Cardiac muscle cell (in vitro differentiated cells and primary cell): Measurements from ENCODE around the gene FMNL3. TPM values are rescaled to one million over a fixed set of nuclear protein-coding genes. Genes with fewer than 3 reads are reported as not detected.

Experiments
- DNase-seq, 2 donors: peaks; one replicate each; pipeline versions ENCODE4 v3.0.0 to v3.0.0-alpha.2; 2010 to 2017; ENCODE audit warnings: low read depth in 1 of 2, low spot score in 1 of 2
- H3K27ac ChIP-seq: fragments of 200-600 bp; sonication (generic); 2 replicates; pipeline ENCODE4 v1.5.1; 2016
- H3K27me3 ChIP-seq: fragments of 200-600 bp; sonication (generic); 2 replicates; pipeline ENCODE4 v1.6.0; 2016; ENCODE audit warnings: control low read depth
- H3K36me3 ChIP-seq: fragments of 200-600 bp; sonication (generic); 2 replicates; pipeline ENCODE4 v1.5.1; 2016; ENCODE audit warnings: control low read depth
- H3K4me1 ChIP-seq: fragments of 200-600 bp; sonication (generic); 2 replicates; pipeline ENCODE4 v1.8.1; 2017; ENCODE audit warnings: low read depth, mild to moderate bottlenecking, mixed run types
- H3K4me3 ChIP-seq: fragments of 200-600 bp; sonication (generic); 2 replicates; pipeline ENCODE4 v1.5.1; 2016; ENCODE audit warnings: mild to moderate bottlenecking
- H3K9me3 ChIP-seq: fragments of 200-600 bp; sonication (generic); 2 replicates; pipeline ENCODE4 v1.5.1; 2017; ENCODE audit warnings: low read depth, mild to moderate bottlenecking, control low read depth
- CTCF ChIP-seq: IDR thresholded peaks from 2 replicates; pipeline ENCODE4 v1.5.1; 2012; ENCODE audit warnings: low read depth, mild to moderate bottlenecking, low read length
- polyA plus RNA-seq: library from polyadenylated mRNA; unstranded; fragments of >200 nt; fragmentation: Nextera tagmentation; extraction: Ambion mirVana; gene quantifications from 2 replicates; pipeline ENCODE4 v1.2.1, GENCODE V29; 2016
- total RNA-seq: library from RNA; depleted of rRNA; stranded (reverse); fragments of >200 nt; gene quantifications from 2 replicates; pipeline ENCODE4 v1.2.3, GENCODE V29; 2016

The FMNL3 gene
- total and polyA plus RNA-seq, 2 experiments from 2014 or later: 2.9 to 5.6 TPM

GRCh38 chr12:49635036-49635435 is 72.2 kb downstream of the FMNL3 start:
- no peak for DNase-seq
- H3K4me1 ChIP-seq: peaks cover 11% of the 10 kb centered on the region
- H3K4me3 ChIP-seq: no peak overlapping the region
- no peaks in the 10 kb centered on the region for H3K27me3 ChIP-seq
- TF ChIP-seq CTCF: no peak
- no peak overlapping the region for H3K27ac ChIP-seq
- H3K36me3 ChIP-seq: peaks cover 7% of the 10 kb centered on the region
- H3K9me3 ChIP-seq: no peaks in the 10 kb centered on the region

DNA sequence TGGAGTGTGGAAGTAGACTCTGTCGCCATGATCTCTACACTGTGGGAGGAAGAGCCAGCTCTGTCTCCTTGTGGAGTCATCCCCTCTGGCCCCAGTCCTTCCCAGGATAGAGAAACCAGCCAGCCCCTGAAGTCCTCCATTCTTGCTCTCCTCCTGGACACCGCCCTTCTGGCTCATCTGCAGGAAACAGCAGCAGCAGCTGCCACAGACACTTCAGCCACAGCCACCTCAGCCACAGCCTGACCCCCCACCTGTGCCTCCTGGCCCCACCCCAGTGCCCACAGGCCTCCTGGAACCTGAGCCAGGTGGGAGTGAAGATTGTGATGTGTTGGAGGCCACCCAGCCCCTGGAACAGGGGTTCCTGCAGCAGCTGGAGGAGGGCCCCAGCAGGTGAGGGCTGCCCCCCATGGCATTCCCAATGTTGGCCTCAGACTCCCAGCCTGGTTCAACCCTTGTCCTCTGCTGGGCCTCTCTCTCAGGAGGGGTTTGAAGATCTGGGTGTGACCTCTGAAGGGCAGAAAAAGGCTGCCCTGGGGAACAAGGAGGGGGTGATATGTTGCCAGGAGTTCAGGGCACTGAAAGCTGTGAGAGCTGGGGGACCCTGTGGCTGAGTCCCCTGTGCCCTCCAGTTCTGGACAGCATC is 73.4 kb downstream of the FMNL3 start:
- H3K27ac ChIP-seq: no peak overlapping the region
- TF ChIP-seq CTCF: no peak
- no peaks in the 10 kb centered on the region for H3K9me3 ChIP-seq
- H3K4me3 ChIP-seq: no peak overlapping the region
- H3K4me1 ChIP-seq: peaks cover 11% of the 10 kb centered on the region
- no peak for DNase-seq
- no peaks in the 10 kb centered on the region for H3K27me3 ChIP-seq
- H3K36me3 ChIP-seq: peaks cover 4% of the 10 kb centered on the region

- H3K4me3 ChIP-seq: no peak overlapping the region
- H3K36me3 ChIP-seq: no peaks in the 10 kb centered on the region
- TF ChIP-seq CTCF: no peak
- H3K27ac ChIP-seq: no peak overlapping the region
- no peaks in the 10 kb centered on the region for H3K9me3 ChIP-seq
- peaks cover 11% of the 10 kb centered on the region for H3K4me1 ChIP-seq
- no peaks in the 10 kb centered on the region for H3K27me3 ChIP-seq
- no peak for DNase-seq
Observed at GRCh38 chr12:49632986-49633702, 74.1 kb downstream of the FMNL3 start.

- Histone ChIP-seq H3K9me3 (no peaks in the 10 kb centered on the region), H3K36me3 (no peaks in the 10 kb centered on the region), H3K27ac (no peak overlapping the region), H3K4me1 (peaks cover 8% of the 10 kb centered on the region), H3K4me3 (no peak overlapping the region), H3K27me3 (no peaks in the 10 kb centered on the region)
- no peak for DNase-seq
- no peak for TF ChIP-seq CTCF
Observed at GRCh38 chr12:49632401-49632800, 74.8 kb downstream of the FMNL3 start.

DNA sequence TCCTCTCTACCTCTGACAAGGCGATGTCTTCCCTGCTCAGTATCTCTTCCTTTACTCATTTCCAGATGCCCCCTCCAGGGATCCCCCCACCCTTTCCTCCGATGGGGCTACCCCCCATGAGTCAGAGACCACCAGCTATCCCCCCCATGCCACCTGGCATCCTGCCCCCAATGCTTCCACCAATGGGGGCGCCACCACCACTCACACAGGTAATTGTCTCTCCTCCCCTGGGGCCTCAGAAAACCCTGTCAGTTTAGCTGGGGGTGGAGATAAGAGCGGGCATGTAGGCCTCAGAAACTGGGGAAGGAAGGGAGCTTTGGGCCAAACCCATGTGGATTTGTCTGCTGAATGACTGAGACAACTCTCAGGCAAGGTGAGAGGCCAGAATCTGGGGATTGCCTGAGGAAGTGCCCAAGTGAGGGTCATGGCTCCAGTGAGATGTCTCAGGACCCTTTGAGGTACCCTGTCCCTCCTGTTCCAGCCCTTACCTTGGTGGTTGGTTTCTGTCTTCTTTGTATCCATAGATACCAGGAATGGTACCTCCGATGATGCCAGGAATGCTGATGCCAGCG is 75.8 kb downstream of the FMNL3 start:
- no peaks in the 10 kb centered on the region for H3K9me3 ChIP-seq
- no peaks in the 10 kb centered on the region for H3K27me3 ChIP-seq
- H3K4me3 ChIP-seq: no peak overlapping the region
- no peak overlapping the region for H3K27ac ChIP-seq
- DNase-seq: no peak
- TF ChIP-seq CTCF: no peak
- no peaks in the 10 kb centered on the region for H3K36me3 ChIP-seq
- H3K4me1 ChIP-seq: no peaks in the 10 kb centered on the region
